Renal cortex interstitium (tissue), 11 donors: ENCODE results near the gene PPOX. TPM values are rescaled to one million over a fixed set of nuclear protein-coding genes. Genes with fewer than 3 reads are reported as not detected.
A peak's percentile ranks its signal among the peaks of the same experiment; 100 is the strongest.

Experiments
- DNase-seq, 11 donors: peaks; one replicate each; pipeline ENCODE4 v3.0.0-alpha.2; 2013; ENCODE audit warnings: low read depth in 9 of 11, low spot score in 4 of 11; ENCODE audit errors: extremely low read depth in 1 of 11
- polyA plus RNA-seq, 3 donors: library from polyadenylated mRNA; unstranded; fragments of 120-200 nt; gene quantifications; one replicate each; pipeline ENCODE4 v1.2.1, GENCODE V29; 2013; ENCODE audit not compliant: insufficient read length in 3 of 3

Gene PPOX
- polyA plus RNA-seq, 3 donors = 31.0 to 61.5 (median 38.3) TPM

GRCh38 chr1:161138431-161138830, 27.8 kb upstream of the PPOX start:
- DNase-seq = no peak

- DNase-seq = peak in 1 of 11 donors; percentile 28
Observed at GRCh38 chr1:161139766-161140165, 26.5 kb upstream of the PPOX start.

- no peak for DNase-seq
Observed at GRCh38 chr1:161140755-161141400, 25.3 kb upstream of the PPOX start.

GRCh38 chr1:161145832-161146231, 20.4 kb upstream of the PPOX start:
- DNase-seq = no peak

- DNase-seq = no peak
Observed at GRCh38 chr1:161153176-161153575, 13.1 kb upstream of the PPOX start.

GRCh38 chr1:161153682-161154337, 12.4 kb upstream of the PPOX start, which contains the start of gene UFC1:
UFC1 (plus strand) TSS chr1:161153978; CDS start chr1:161153998, 20 bp downstream.
- peak; percentile 70 to 89 (median 85) for DNase-seq

- no peak for DNase-seq
Observed at GRCh38 chr1:161157867-161158266, 8.4 kb upstream of the PPOX start.

- no peak for DNase-seq
Observed at GRCh38 chr1:161158316-161159010, 7.8 kb upstream of the PPOX start.

- peak in 10 of 11 donors; percentile 88 to 94 (median 90) for DNase-seq
Observed at GRCh38 chr1:161159087-161159912, 6.9 kb upstream of the PPOX start, which contains the start of gene USP21. USP21 (plus strand) TSS chr1:161159500; CDS start chr1:161160641, 1,141 bp downstream.

- DNase-seq = no peak
Observed at GRCh38 chr1:161159913-161160243, 6.3 kb upstream of the PPOX start.

GRCh38 chr1:161160671-161161145, 5.5 kb upstream of the PPOX start:
- no peak for DNase-seq

GRCh38 chr1:161161652-161162051, 4.6 kb upstream of the PPOX start:
- no peak for DNase-seq

- DNase-seq = no peak
Observed at GRCh38 chr1:161162052-161162451, 4.2 kb upstream of the PPOX start.

- DNase-seq = no peak
Observed at GRCh38 chr1:161162806-161163205, 3.4 kb upstream of the PPOX start.

GRCh38 chr1:161163793-161164192, 2.4 kb upstream of the PPOX start:
- DNase-seq = no peak

- no peak for DNase-seq
Observed at GRCh38 chr1:161164901-161165610, 1.2 kb upstream of the PPOX start.

GRCh38 chr1:161166669-161167548, 683 bp downstream of the PPOX start:
- DNase-seq = no peak

GRCh38 chr1:161168906-161169305, 2.7 kb downstream of the PPOX start:
- DNase-seq = no peak
